ENCODE results near the gene FUBP3. TPM values are rescaled to one million over a fixed set of nuclear protein-coding genes. Genes with fewer than 3 reads are reported as not detected.
"Not testable (repeated sequence)": the region's sequence is repeated elsewhere in the genome, so short reads cannot be mapped to it uniquely, and the experiment has no call there.

FUBP3 gene
- total RNA-seq, 2 experiments from 2014 or later, result 48.4 to 50.8 TPM

- H3K4me3 Mint-ChIP-seq, result peak overlapping the region; percentile 80
- H3K27ac Mint-ChIP-seq, result peak overlapping the region; percentile 1
- no peaks in the 10 kb centered on the region for H3K9me3 Mint-ChIP-seq
- DNase-seq, result no peak
- H3K4me1 Mint-ChIP-seq, result peaks cover 6% of the 10 kb centered on the region
- peaks cover 20% of the 10 kb centered on the region for H3K27me3 Mint-ChIP-seq
- no peaks in the 10 kb centered on the region for H3K36me3 Mint-ChIP-seq
These were observed 103.2 kb downstream of the FUBP3 start for GRCh38 chr9:130682421-130683121.

GRCh38 chr9:130685104-130685503, 105.7 kb downstream of the FUBP3 start:
- peaks cover 14% of the 10 kb centered on the region for H3K27me3 Mint-ChIP-seq

DNA sequence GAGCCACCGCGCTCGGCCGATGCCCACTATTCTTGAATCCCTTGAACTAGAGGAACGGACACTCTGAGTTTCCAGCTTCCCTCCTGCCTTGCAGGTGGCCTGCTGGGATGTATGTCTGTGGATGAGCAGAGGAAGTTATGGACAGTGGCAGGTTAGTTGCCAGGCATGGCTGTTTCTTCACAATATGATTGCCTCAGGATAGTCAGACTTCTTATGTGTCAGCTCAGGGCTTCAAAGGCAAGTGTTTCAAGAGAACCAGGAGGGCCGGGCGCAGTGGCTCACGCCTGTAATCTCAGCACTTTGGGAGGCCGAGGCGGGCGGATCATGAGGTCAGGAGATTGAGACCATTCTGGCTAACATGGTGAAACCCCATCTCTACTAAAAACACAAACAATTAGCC, 106.6 kb downstream of the FUBP3 start:
- H3K27ac Mint-ChIP-seq, H3K36me3 Mint-ChIP-seq, H3K9me3 Mint-ChIP-seq, H3K4me3 Mint-ChIP-seq, H3K27me3 Mint-ChIP-seq, DNase-seq: not testable (repeated sequence)
- peaks cover 11% of the 10 kb centered on the region for H3K4me1 Mint-ChIP-seq

More at GRCh38 chr9:130685104-130685503, 105.7 kb downstream of the FUBP3 start:
- no peaks in the 10 kb centered on the region for H3K36me3 Mint-ChIP-seq
- H3K4me1 Mint-ChIP-seq, result peaks cover 11% of the 10 kb centered on the region
- H3K27ac Mint-ChIP-seq, result no peak overlapping the region
- no peak overlapping the region for H3K4me3 Mint-ChIP-seq
- H3K9me3 Mint-ChIP-seq, result no peaks in the 10 kb centered on the region
- no peak for DNase-seq

- Mint-ChIP-seq H3K36me3 (peaks cover 3% of the 10 kb centered on the region), H3K27me3 (peaks cover 6% of the 10 kb centered on the region), H3K4me1 (peaks cover 4% of the 10 kb centered on the region), H3K9me3 (peaks cover 1% of the 10 kb centered on the region), H3K27ac (no peak overlapping the region), H3K4me3 (no peak overlapping the region)
- no peak for DNase-seq
These were observed 108.2 kb downstream of the FUBP3 start for GRCh38 chr9:130687615-130688014.

Other genes starting within 250 kb of the FUBP3 start
- 1 to 10 TPM; 5.1 TPM for gene ASS1, start 134.6 kb upstream of the FUBP3 start, total RNA-seq
- not detected for gene PRDM12, start 85.0 kb downstream of the FUBP3 start, total RNA-seq
- 100 to 1,000 TPM in 1 of 2 experiments, 10 to 100 TPM in 1; 96.4 to 101 TPM for gene EXOSC2, start 114.2 kb downstream of the FUBP3 start, total RNA-seq

Data from activated naive CD8-positive, alpha-beta T cell treated with anti-CD3 and anti-CD28 coated beads for 36 hours (primary cell).